LNCAP (cell line): ENCODE measurements around the gene PPP3R1.

Experiments used
- TF ChIP-seq, protein P1 (sequence below): fragments of 450-650 bp; IDR thresholded peaks from 2 replicates; pipeline ENCODE4 v1.5.1; 2017; ENCODE audit warnings: mild to moderate bottlenecking

PPP3R1 gene

DNA sequence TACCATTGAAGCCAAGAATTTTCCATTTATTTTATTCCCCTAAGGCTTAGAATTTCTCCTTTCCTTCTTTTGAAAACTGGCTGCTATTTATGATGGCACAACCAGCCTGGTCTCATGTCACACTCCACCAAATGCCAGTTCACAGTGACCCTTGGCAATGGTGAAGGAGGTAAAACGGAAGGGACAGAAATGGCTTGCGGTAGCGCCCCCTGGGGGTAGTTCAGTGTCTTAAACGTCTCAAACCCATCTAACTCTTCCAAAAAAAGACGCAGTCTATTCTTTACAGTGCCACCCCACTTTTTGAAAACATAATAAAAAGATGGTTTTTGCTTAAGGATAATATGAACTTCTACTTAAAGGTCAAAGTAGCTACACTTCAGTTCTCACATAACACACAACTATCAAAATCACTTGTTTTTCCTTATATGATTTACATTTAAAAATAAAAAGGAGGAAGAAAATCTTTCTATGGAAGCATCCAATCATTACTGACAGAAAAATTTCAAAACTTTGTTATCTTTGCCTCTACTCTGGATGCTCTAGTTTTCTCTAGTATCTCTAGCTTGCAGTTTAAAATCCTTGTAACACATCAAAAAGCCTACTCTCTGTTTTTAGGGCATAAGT lies 66.7 kb downstream of the PPP3R1 start:
- TF ChIP-seq, protein P1, sequence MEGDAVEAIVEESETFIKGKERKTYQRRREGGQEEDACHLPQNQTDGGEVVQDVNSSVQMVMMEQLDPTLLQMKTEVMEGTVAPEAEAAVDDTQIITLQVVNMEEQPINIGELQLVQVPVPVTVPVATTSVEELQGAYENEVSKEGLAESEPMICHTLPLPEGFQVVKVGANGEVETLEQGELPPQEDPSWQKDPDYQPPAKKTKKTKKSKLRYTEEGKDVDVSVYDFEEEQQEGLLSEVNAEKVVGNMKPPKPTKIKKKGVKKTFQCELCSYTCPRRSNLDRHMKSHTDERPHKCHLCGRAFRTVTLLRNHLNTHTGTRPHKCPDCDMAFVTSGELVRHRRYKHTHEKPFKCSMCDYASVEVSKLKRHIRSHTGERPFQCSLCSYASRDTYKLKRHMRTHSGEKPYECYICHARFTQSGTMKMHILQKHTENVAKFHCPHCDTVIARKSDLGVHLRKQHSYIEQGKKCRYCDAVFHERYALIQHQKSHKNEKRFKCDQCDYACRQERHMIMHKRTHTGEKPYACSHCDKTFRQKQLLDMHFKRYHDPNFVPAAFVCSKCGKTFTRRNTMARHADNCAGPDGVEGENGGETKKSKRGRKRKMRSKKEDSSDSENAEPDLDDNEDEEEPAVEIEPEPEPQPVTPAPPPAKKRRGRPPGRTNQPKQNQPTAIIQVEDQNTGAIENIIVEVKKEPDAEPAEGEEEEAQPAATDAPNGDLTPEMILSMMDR = peak; percentile 48

DNA sequence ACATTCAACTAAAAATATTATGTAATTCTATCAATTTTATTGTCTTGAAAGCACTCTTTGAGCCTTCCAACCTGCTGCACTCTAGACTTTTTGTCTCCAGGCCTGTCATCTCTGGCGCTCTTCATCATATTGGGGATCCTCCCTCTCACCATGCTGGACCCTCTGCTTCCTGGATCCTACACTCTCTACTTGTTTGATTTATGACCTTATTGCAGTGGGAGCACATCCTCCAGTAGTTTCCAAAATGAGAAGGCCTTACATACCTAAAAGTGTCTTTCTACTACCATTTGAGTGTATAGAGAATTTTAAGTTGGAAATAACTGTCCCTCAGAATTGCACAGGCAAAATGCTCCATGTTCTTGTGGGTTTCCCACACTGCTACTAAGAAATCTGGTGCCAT lies 69.4 kb downstream of the PPP3R1 start:
- TF ChIP-seq, protein P1 = no peak

DNA sequence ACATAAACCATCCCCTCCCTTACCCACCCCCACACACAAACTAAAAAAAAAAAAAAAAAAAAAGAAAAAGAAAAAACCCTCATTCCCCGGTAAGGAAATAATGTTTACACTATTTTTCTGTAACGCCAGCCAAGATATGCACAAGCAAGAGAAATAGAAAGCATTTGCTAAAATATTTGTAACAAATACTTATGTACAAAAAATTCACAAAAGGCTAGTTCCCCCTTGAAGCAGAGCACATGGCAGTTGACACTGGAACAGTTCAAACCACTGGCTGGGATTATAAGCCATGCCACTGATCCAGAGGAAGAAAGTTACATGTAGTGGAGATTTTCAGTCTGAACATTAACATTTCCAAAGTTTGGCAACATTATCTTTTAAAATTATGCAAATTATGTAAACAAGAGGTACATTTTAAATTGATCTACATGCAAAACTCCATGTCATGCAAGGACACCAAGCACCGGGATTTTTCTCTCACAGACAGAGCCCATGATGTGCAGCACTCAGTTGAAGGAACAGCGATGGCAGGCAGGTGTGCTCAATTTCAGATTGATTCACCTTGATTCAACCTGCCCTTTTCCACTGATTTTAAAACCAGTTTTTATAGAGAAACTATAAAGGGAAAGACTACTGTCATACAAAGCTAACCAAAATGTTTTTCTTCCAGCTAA lies 73.2 kb downstream of the PPP3R1 start:
- TF ChIP-seq, protein P1 = no peak

DNA sequence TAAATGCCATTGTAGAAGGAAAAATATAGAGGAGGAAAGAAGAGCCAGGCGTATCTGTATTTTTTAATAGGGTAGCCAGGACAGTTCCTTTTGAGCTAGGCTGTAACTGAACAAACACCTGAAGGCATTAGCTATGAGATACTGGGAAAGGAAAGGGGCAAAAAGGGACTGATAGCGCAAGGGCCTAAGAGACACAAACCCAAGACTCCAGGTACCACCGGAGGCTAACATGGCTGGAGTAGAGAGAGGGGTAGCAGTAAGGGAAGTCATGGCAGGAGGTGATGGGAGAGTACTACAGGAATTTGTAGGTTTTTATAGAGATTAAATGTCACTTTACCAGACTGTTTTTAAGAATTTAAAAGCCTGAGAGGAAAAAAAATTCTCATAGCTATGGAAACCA lies 73.9 kb downstream of the PPP3R1 start:
- TF ChIP-seq, protein P1 = no peak

DNA sequence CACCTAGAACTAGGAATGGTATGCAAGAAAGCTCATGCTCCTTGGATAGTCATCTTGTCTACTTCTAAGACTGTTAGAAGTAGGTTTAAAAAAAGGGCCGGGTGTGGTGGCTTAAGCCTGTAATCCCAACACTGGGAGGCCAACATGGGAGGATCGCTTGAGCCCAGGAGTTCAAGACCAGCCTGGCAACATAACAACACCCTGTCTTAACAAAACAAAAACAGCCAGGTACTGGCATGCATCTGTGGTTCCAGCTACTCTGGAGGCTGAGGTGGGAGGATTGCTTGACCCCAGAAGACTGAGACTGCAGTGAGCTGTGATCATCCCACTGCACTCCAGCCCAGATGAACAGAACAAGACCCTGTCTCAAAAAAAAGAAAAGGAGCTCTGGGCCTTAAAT lies 74.8 kb downstream of the PPP3R1 start:
- TF ChIP-seq, protein P1 = no peak

DNA sequence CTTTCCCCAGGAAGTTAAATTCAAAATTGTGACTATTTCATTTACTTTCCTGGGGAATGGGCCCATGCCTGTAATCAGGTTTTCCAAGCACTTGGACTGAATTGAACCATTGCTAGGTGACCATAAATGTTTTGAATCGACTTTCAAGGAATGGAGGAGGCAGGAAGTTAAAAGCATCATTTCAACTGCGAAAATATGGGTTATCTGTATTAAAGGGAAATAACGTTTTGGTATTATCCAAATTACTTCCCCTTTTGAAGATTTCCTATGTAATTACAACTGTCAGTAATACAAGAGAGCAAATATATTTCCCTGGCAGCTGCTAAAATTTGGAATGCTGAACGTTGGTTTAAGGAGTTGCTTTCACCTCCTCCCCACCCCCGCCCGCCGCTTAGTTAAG lies 75.7 kb downstream of the PPP3R1 start:
- TF ChIP-seq, protein P1 = no peak

DNA sequence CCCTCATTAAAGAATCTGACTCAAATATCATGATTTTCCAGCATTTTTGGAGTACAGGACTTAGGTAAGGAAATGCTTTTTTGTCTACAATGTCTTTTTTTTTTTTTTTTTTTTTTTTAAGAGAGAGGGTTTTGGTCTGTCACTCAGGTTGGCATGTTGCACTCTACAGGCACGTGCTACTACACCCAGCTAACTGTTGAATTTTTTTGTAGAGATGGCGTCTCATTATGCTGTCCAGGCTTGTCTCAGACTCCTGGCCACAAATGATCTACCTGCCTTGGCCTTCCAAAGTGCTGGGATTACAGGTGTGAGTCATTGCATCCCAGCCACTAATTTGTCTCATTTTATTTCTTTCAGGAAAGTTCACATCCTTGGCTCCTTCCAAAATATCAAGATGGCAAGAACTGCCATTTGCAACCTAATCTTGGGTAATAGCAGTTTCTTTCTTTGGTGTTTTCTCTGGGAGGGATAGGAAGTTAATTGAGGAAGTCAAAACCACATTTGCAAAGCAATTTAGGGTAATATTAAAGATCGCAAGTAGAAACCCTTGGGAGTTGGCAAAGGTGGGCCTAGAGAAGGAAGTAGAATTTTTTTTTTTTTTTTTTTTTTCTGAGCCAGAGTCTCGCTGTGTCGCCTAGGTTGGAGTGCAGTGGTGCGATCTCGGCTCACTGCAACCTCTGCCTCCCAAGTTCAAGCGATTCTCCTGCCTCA lies 79.2 kb downstream of the PPP3R1 start:
- TF ChIP-seq, protein P1 = no peak
